ENCODE results near the gene AMOTL1.
"Not testable (repeated sequence)": the region's sequence is repeated elsewhere in the genome, so short reads cannot be mapped to it uniquely, and the experiment has no call there.

Gene AMOTL1

DNA sequence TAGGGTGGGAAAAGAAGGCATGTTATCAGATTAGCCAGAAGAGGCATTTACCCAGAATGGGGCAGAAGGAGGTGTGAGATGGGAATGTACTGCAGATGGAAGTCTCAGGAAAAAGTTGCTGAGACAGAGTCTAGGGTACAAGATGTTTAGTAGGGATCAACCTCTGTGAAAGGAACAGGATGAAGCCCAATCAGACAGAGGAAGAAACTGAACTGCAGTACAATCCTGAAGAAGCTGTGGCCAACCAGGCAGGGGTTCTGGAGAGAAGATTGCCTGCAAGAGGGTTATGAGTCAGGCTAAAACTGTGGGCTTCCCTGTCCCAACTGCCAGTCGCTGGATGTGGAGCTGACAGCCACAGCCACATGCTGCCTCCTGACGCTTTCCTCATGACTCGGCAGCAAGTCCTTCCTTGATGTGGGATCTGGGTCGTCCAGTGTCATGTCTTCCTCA, 141.2 kb downstream of the AMOTL1 start:
- Histone ChIP-seq H3K27ac (ENCODE audit: low read length) (no peak overlapping the region), H3K79me2 (ENCODE audit: insufficient read depth, low read length) (no peaks in the 10 kb centered on the region), H4K20me1 (ENCODE audit: insufficient read depth, low read length) (no peaks in the 10 kb centered on the region), H3K27me3 (ENCODE audit: insufficient read depth, low read length, poor library complexity) (no peaks in the 10 kb centered on the region), H3K9ac (ENCODE audit: low read depth, low read length) (no peak overlapping the region), H3K9me3 (ENCODE audit: insufficient read depth, low read length, severe bottlenecking) (no peaks in the 10 kb centered on the region), H3K4me2 (ENCODE audit: insufficient read depth, low read length) (no peak overlapping the region), H3K36me3 (ENCODE audit: insufficient read depth, low read length) (no peaks in the 10 kb centered on the region), H3K4me1 (ENCODE audit: insufficient read depth, low read length) (no peaks in the 10 kb centered on the region), H3K4me3 (ENCODE audit: low read depth in 1 of 2, low read length in 2 of 2) (no peak overlapping the region), H2AFZ (ENCODE audit: low read depth, low read length) (no peak overlapping the region)
- no peak for DNase-seq
- no peak for ATAC-seq (ENCODE audit: insufficient read depth, low read depth)
- TF ChIP-seq, protein P1, sequence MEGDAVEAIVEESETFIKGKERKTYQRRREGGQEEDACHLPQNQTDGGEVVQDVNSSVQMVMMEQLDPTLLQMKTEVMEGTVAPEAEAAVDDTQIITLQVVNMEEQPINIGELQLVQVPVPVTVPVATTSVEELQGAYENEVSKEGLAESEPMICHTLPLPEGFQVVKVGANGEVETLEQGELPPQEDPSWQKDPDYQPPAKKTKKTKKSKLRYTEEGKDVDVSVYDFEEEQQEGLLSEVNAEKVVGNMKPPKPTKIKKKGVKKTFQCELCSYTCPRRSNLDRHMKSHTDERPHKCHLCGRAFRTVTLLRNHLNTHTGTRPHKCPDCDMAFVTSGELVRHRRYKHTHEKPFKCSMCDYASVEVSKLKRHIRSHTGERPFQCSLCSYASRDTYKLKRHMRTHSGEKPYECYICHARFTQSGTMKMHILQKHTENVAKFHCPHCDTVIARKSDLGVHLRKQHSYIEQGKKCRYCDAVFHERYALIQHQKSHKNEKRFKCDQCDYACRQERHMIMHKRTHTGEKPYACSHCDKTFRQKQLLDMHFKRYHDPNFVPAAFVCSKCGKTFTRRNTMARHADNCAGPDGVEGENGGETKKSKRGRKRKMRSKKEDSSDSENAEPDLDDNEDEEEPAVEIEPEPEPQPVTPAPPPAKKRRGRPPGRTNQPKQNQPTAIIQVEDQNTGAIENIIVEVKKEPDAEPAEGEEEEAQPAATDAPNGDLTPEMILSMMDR (IDR thresholded peaks at IDR 0.05; ENCODE audit: borderline replicate concordance, extremely low read depth, low read length, poor library complexity, severe bottlenecking), result no peak
- no peak for TF ChIP-seq EZH2 (IDR thresholded peaks at IDR 0.05; ENCODE audit: borderline replicate concordance, low read depth, low read length, severe bottlenecking)

DNA sequence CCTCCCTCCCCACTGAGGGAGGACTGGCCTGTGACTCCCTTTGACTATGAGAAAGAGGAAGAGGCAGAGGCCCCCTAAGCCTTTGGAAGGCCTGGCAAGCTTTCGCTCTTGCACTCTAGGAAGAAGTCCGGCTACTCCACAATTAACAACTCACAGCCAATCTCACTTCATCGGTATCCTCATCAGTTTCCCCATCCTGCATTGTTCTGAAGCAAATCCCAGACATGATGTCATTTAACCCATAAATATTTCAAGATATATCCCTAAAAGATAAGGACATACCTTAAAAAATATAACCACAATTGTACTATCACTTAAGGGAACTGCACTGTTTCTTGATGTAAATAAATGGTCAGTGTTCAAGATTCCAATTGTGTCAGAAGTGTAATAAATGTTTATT, 142.1 kb downstream of the AMOTL1 start:
- TF ChIP-seq, protein P1 (IDR thresholded peaks at IDR 0.05; ENCODE audit: borderline replicate concordance, extremely low read depth, low read length, poor library complexity, severe bottlenecking), result no peak
- H3K4me2 ChIP-seq (ENCODE audit: insufficient read depth, low read length), result no peak overlapping the region
- no peak for ATAC-seq (ENCODE audit: insufficient read depth, low read depth)

DNA sequence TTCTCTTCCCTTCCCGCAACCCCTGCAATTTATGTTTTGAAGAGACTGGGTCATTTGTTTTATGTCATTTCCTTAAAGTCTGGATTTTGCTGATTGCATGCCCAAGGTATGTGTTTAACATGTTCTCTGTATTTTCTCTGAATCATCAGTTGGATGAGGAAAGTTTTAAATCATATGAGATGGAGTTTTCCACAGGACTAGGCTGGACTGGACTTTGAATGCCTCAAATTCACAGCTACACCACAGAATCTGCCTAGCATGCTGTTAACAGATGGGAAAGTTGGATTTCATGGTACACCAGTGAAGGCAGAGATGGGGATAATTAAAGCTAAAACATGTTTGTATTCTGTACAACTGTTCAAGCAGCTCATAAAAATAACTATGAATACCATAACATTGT, 142.6 kb downstream of the AMOTL1 start:
- H3K9ac ChIP-seq (ENCODE audit: low read depth, low read length), result no peak overlapping the region
- no peak overlapping the region for H3K4me2 ChIP-seq (ENCODE audit: insufficient read depth, low read length)
- no peaks in the 10 kb centered on the region for H3K36me3 ChIP-seq (ENCODE audit: insufficient read depth, low read length)
- H3K27ac ChIP-seq (ENCODE audit: low read length), result no peak overlapping the region
- H3K4me3 ChIP-seq (ENCODE audit: low read depth in 1 of 2, low read length in 2 of 2), result no peak overlapping the region
- no peaks in the 10 kb centered on the region for H3K4me1 ChIP-seq (ENCODE audit: insufficient read depth, low read length)
- ATAC-seq (ENCODE audit: insufficient read depth, low read depth) (no peak), DNase-seq (no peak)
- H3K9me3 ChIP-seq (ENCODE audit: insufficient read depth, low read length, severe bottlenecking), result no peaks in the 10 kb centered on the region
- no peaks in the 10 kb centered on the region for H3K79me2 ChIP-seq (ENCODE audit: insufficient read depth, low read length)
- TF ChIP-seq EZH2 (IDR thresholded peaks at IDR 0.05; ENCODE audit: borderline replicate concordance, low read depth, low read length, severe bottlenecking), result no peak
- TF ChIP-seq, protein P1 (IDR thresholded peaks at IDR 0.05; ENCODE audit: borderline replicate concordance, extremely low read depth, low read length, poor library complexity, severe bottlenecking), result no peak
- H4K20me1 ChIP-seq (ENCODE audit: insufficient read depth, low read length), result no peaks in the 10 kb centered on the region
- no peaks in the 10 kb centered on the region for H3K27me3 ChIP-seq (ENCODE audit: insufficient read depth, low read length, poor library complexity)
- H2AFZ ChIP-seq (ENCODE audit: low read depth, low read length), result no peak overlapping the region

More for the DNA sequence above, 142.1 kb downstream of the AMOTL1 start:
- Histone ChIP-seq H3K27ac (ENCODE audit: low read length) (no peak overlapping the region), H3K4me1 (ENCODE audit: insufficient read depth, low read length) (no peaks in the 10 kb centered on the region), H3K79me2 (ENCODE audit: insufficient read depth, low read length) (no peaks in the 10 kb centered on the region), H4K20me1 (ENCODE audit: insufficient read depth, low read length) (no peaks in the 10 kb centered on the region), H3K36me3 (ENCODE audit: insufficient read depth, low read length) (no peaks in the 10 kb centered on the region), H3K4me3 (ENCODE audit: low read depth in 1 of 2, low read length in 2 of 2) (no peak overlapping the region), H3K9me3 (ENCODE audit: insufficient read depth, low read length, severe bottlenecking) (no peaks in the 10 kb centered on the region), H2AFZ (ENCODE audit: low read depth, low read length) (no peak overlapping the region), H3K27me3 (ENCODE audit: insufficient read depth, low read length, poor library complexity) (no peaks in the 10 kb centered on the region), H3K9ac (ENCODE audit: low read depth, low read length) (no peak overlapping the region)
- no peak for DNase-seq

DNA sequence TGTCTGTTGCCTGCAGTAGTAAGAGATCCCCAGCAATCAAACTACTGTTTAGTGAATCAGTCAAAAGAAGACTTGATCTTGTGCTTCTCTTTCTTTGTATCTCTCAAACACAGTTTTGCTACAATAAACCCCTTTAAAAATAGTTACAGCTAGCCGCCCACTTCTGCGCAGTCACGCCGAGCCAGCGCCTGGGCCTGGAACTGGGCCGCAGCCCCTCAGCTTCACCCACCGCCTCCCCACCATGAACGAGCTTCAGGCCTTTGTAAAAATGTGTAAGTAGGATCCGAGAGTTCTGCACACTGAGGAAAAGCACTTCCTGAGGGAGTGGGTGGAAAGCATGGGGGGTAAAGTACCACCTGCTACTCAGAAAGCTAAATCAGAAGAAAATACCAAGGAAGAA, 144.7 kb downstream of the AMOTL1 start:
- Histone ChIP-seq H3K9me3 (ENCODE audit: insufficient read depth, low read length, severe bottlenecking) (no peaks in the 10 kb centered on the region), H3K27me3 (ENCODE audit: insufficient read depth, low read length, poor library complexity) (peaks cover 2% of the 10 kb centered on the region), H3K4me3 (ENCODE audit: low read depth in 1 of 2, low read length in 2 of 2) (no peak overlapping the region), H3K27ac (ENCODE audit: low read length) (no peak overlapping the region), H3K4me1 (ENCODE audit: insufficient read depth, low read length) (no peaks in the 10 kb centered on the region), H2AFZ (ENCODE audit: low read depth, low read length) (no peak overlapping the region), H3K79me2 (ENCODE audit: insufficient read depth, low read length) (no peaks in the 10 kb centered on the region), H3K4me2 (ENCODE audit: insufficient read depth, low read length) (no peak overlapping the region), H3K9ac (ENCODE audit: low read depth, low read length) (no peak overlapping the region), H3K36me3 (ENCODE audit: insufficient read depth, low read length) (no peaks in the 10 kb centered on the region), H4K20me1 (ENCODE audit: insufficient read depth, low read length) (no peaks in the 10 kb centered on the region)
- ATAC-seq (ENCODE audit: insufficient read depth, low read depth) (no peak), DNase-seq (no peak)
- TF ChIP-seq EZH2 (IDR thresholded peaks at IDR 0.05; ENCODE audit: borderline replicate concordance, low read depth, low read length, severe bottlenecking), result no peak
- TF ChIP-seq, protein P1 (IDR thresholded peaks at IDR 0.05; ENCODE audit: borderline replicate concordance, extremely low read depth, low read length, poor library complexity, severe bottlenecking), result no peak

DNA sequence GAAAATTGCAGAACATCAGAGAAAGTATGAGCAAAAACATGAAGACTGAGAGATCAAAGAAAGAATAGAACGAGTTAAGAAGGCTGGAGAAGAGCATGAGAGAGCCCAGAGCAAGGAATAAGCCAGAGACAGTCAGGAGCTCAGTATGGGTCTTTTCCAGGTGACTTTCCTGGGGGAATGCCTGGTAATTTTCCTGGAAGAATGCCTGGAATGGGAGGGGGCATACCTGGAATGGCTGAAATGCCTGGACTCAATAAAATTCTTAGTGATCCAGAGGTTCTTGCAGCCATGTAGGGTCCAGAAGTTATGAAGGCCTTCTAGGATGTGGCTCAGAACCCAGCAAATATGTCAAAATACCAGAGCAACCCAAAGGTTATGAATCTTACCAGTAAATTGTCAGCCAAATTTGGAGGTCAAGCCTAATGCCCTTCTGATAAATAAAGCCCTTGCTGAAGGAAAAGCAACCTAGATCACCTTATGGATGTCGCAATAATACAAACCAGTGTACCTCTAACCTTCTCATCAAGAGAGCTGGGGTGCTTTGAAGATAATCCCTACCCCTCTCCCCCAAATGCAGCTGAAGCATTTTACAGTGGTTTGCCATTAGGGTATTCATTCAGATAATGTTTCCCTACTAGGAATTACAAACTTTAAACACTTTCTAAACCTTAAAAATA, 145.7 kb downstream of the AMOTL1 start:
- H3K27me3 ChIP-seq (ENCODE audit: insufficient read depth, low read length, poor library complexity); H3K4me2 ChIP-seq (ENCODE audit: insufficient read depth, low read length); H3K9me3 ChIP-seq (ENCODE audit: insufficient read depth, low read length, severe bottlenecking); H3K9ac ChIP-seq (ENCODE audit: low read depth, low read length); H4K20me1 ChIP-seq (ENCODE audit: insufficient read depth, low read length); ATAC-seq (ENCODE audit: insufficient read depth, low read depth); H3K79me2 ChIP-seq (ENCODE audit: insufficient read depth, low read length); H3K4me3 ChIP-seq (ENCODE audit: low read depth in 1 of 2, low read length in 2 of 2); H2AFZ ChIP-seq (ENCODE audit: low read depth, low read length); DNase-seq; H3K27ac ChIP-seq (ENCODE audit: low read length); H3K4me1 ChIP-seq (ENCODE audit: insufficient read depth, low read length); H3K36me3 ChIP-seq (ENCODE audit: insufficient read depth, low read length): not testable (repeated sequence)
